Sigmoid colon (tissue), 7 donors: ENCODE data around the gene IL24. TPM values are rescaled to one million over a fixed set of nuclear protein-coding genes. Genes with fewer than 3 reads are reported as not detected.

Experiments used
- DNase-seq: peaks from one replicate; pipeline ENCODE4 v3.0.0-alpha.2; 2019
- H3K27ac ChIP-seq, 4 donors: fragments of 200-600 bp; sonication (generic); one replicate each; pipeline ENCODE4 v1.5.1; 2016 to 2019; ENCODE audit warnings: mild to moderate bottlenecking in 1 of 4
- H3K27me3 ChIP-seq, 3 donors: fragments of 200-600 bp; sonication (generic); one replicate each; pipeline ENCODE4 v1.5.1; 2019; ENCODE audit warnings: mild to moderate bottlenecking in 1 of 3
- H3K36me3 ChIP-seq, 4 donors: fragments of 200-600 bp; sonication (generic); one replicate each; pipeline ENCODE4 v1.5.1; 2016 to 2019
- H3K4me1 ChIP-seq, 4 donors: fragments of 200-600 bp; sonication (generic); one replicate each; pipeline ENCODE4 v1.5.1; 2017 to 2019
- H3K4me3 ChIP-seq, 4 donors: fragments of 200-600 bp; sonication (generic); one replicate each; pipeline ENCODE4 v1.5.1; 2017 to 2019; ENCODE audit warnings: mild to moderate bottlenecking in 2 of 4, moderate library complexity in 1 of 4
- H3K9me3 ChIP-seq, 4 donors: fragments of 200-600 bp in 3 of 4; sonication (generic) in 3 of 4; one replicate each; pipeline versions ENCODE4 v1.5.1 to v1.6.1; 2013 to 2019
- CTCF ChIP-seq, 4 experiments: fragments of 450-650 bp in 3 of 4; fragments of 200-600 bp in 1 of 4; IDR thresholded peaks; one replicate each; pipeline ENCODE4 v1.5.1; 2016 to 2019; ENCODE audit warnings: antibody characterized with exemption in 4 of 4, mild to moderate bottlenecking in 3 of 4, moderate library complexity in 2 of 4
- EP300 ChIP-seq, 4 donors: sonication (generic); formaldehyde crosslinking; IDR thresholded peaks; one replicate each; pipeline ENCODE4 v1.6.1; 2017; ENCODE audit warnings: antibody characterized with exemption in 4 of 4
- POLR2A ChIP-seq, 2 donors: fragments of 450-650 bp; IDR thresholded peaks; one replicate each; pipeline ENCODE4 v1.6.1; 2016; ENCODE audit warnings: antibody characterized with exemption in 2 of 2, mild to moderate bottlenecking in 2 of 2, moderate library complexity in 2 of 2
- POLR2AphosphoS5 ChIP-seq, 4 donors: sonication (generic); formaldehyde crosslinking; IDR thresholded peaks; one replicate each; pipeline ENCODE4 v1.6.1; 2017; ENCODE audit warnings: antibody characterized with exemption in 4 of 4
- WGBS, 2 donors: extraction: QIAGEN DNeasy Blood & Tissue Kit; methylation state at CpG; one replicate each; pipeline ENCODE4 v1.1.7; 2013; 5-methylcytosine and 5-hydroxymethylcytosine counted together
- intact Hi-C: fragments of 100-400 bp; cut with DNase I; formaldehyde crosslinking; loops from one replicate; pipeline ENCODE4 v1.15.1; 2023
- polyA plus RNA-seq, 3 donors: library from polyadenylated mRNA; stranded (reverse); fragments of 200-250 nt; gene quantifications; one replicate each; pipeline ENCODE4 v1.2.3, GENCODE V29; 2013
- total RNA-seq, 4 donors: library from RNA; depleted of rRNA; stranded (reverse); fragments of >200 nt; gene quantifications; one replicate each; pipeline ENCODE4 v1.1.0, GENCODE V29; 2016
- donor health status: healthy with polysubstance abuse.
- donor health status: Bipolar disorder and iron deficiency.
- donor health status: healthy.

The IL24 gene
- total and polyA plus RNA-seq, 7 donors: 0.36 to 0.46 TPM; not detected in 5

GRCh38 chr1:206878456-206878855, 18.8 kb upstream of the IL24 start:
- Histone ChIP-seq H3K36me3 (no peaks in the 10 kb centered on the region), H3K9me3 (no peaks in the 10 kb centered on the region), H3K4me3 (no peak overlapping the region), H3K27me3 (no peaks in the 10 kb centered on the region), H3K4me1 (no peaks in the 10 kb centered on the region), H3K27ac (no peak overlapping the region)
- no peak for DNase-seq
- intact Hi-C loops: no loop called here
- TF ChIP-seq POLR2AphosphoS5 (IDR thresholded peaks at IDR 0.05): no peak
- TF ChIP-seq CTCF (IDR thresholded peaks at IDR 0.05): no peak
- TF ChIP-seq POLR2A (IDR thresholded peaks at IDR 0.05): no peak
- TF ChIP-seq EP300 (IDR thresholded peaks at IDR 0.05): no peak

DNA sequence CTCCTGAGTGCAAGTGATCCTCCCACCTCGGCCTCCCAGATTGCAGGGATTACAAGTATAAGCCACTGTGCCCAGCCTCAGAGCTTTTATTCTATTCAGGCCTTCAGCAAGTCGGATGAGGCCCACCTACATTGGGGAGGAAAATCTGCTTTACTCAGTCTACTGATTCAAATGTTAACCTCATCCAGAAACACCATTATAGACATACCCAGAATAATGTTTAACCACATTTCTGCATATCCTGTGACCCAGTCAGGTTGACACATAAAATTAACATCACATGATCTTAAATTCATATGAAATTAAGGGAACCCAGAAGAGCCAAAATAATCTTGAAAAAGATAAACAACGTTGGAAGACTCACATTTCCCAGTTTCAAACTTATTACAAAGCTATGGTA, 16.9 kb upstream of the IL24 start:
- intact Hi-C loops: no loop called here
- Histone ChIP-seq H3K36me3 (no peaks in the 10 kb centered on the region), H3K27ac (no peak overlapping the region), H3K4me1 (no peaks in the 10 kb centered on the region), H3K4me3 (no peak overlapping the region), H3K27me3 (no peaks in the 10 kb centered on the region), H3K9me3 (no peaks in the 10 kb centered on the region)
- DNase-seq: no peak
- 82 to 84% methylated on average over 3 of the region's 3 CpGs for WGBS, 2 donors
- TF ChIP-seq EP300 (IDR thresholded peaks at IDR 0.05): no peak
- no peak for TF ChIP-seq POLR2AphosphoS5 (IDR thresholded peaks at IDR 0.05)
- no peak for TF ChIP-seq CTCF (IDR thresholded peaks at IDR 0.05)
- TF ChIP-seq POLR2A (IDR thresholded peaks at IDR 0.05): no peak

GRCh38 chr1:206882555-206882954, 14.7 kb upstream of the IL24 start:
- no peak for DNase-seq
- Histone ChIP-seq H3K4me1 (no peaks in the 10 kb centered on the region), H3K9me3 (no peaks in the 10 kb centered on the region), H3K4me3 (no peak overlapping the region), H3K27me3 (no peaks in the 10 kb centered on the region), H3K36me3 (no peaks in the 10 kb centered on the region), H3K27ac (no peak overlapping the region)
- intact Hi-C loops: no loop called here
- TF ChIP-seq POLR2A (IDR thresholded peaks at IDR 0.05) (no peak), CTCF (IDR thresholded peaks at IDR 0.05) (no peak), POLR2AphosphoS5 (IDR thresholded peaks at IDR 0.05) (no peak), EP300 (IDR thresholded peaks at IDR 0.05) (no peak)
- WGBS, 2 donors: 66 to 78% methylated on average over 3 of the region's 3 CpGs

- Histone ChIP-seq H3K4me3 (no peak overlapping the region), H3K9me3 (no peaks in the 10 kb centered on the region), H3K36me3 (no peaks in the 10 kb centered on the region), H3K4me1 (no peaks in the 10 kb centered on the region), H3K27ac (no peak overlapping the region), H3K27me3 (no peaks in the 10 kb centered on the region)
- no peak for DNase-seq
- intact Hi-C loops: no loop called here
- TF ChIP-seq EP300 (IDR thresholded peaks at IDR 0.05) (no peak), POLR2A (IDR thresholded peaks at IDR 0.05) (no peak), CTCF (IDR thresholded peaks at IDR 0.05) (no peak), POLR2AphosphoS5 (IDR thresholded peaks at IDR 0.05) (no peak)
- 92 to 95% methylated on average over 1 of the region's 1 CpG for WGBS, 2 donors
These were observed 14.1 kb upstream of the IL24 start for GRCh38 chr1:206883160-206883559.

DNA sequence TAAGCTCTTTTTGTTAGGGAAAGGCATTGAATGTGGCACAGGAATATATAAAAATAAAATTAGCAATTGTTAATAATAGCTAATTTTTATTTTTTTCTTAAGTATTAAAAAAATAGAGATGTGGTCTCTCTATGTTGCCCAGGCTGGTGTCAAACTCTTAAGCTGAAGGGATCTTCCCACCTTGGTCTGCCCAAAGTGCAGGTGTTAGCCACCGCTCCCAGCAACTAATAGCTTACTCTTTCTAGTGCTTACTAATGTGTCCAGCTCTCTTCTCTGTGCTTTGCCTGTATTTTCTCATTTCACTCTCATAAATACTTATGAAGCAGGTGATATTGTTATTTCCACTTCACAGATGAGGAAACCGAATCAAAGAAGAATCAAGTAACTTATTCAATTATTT, 13.4 kb upstream of the IL24 start:
- WGBS, 2 donors: 92% methylated on average over 2 of the region's 2 CpGs
- no peak overlapping the region for H3K4me3 ChIP-seq
- intact Hi-C loops: no loop called here
- no peak overlapping the region for H3K27ac ChIP-seq
- H3K36me3 ChIP-seq: no peaks in the 10 kb centered on the region
- H3K27me3 ChIP-seq: no peaks in the 10 kb centered on the region
- no peaks in the 10 kb centered on the region for H3K9me3 ChIP-seq
- H3K4me1 ChIP-seq: no peaks in the 10 kb centered on the region
- TF ChIP-seq CTCF (IDR thresholded peaks at IDR 0.05) (no peak), POLR2AphosphoS5 (IDR thresholded peaks at IDR 0.05) (no peak), POLR2A (IDR thresholded peaks at IDR 0.05) (no peak), EP300 (IDR thresholded peaks at IDR 0.05) (no peak)
- no peak for DNase-seq
